MM.1S (cell line): ENCODE results near the gene KRAS.

Experiments used
- DNase-seq: peaks from one replicate; pipeline ENCODE4 v3.0.0-alpha.2; 2015
- H2AFZ ChIP-seq: fragments of 300-600 bp; sonication (generic); 2 replicates; pipeline ENCODE4 v1.6.0; 2016; ENCODE audit warnings: antibody characterized with exemption, low read length
- H3F3A ChIP-seq: fragments of 300-600 bp; sonication (generic); 2 replicates; pipeline ENCODE4 v1.6.1; 2016; ENCODE audit warnings: mild to moderate bottlenecking, antibody characterized with exemption, low read length, moderate library complexity, mixed read lengths; ENCODE audit not compliant: insufficient read depth
- H3K27ac ChIP-seq: fragments of 300-600 bp; sonication (generic); 2 replicates; pipeline ENCODE4 v1.5.1; 2016; ENCODE audit warnings: mild to moderate bottlenecking, low read length
- H3K27me3 ChIP-seq: fragments of 300-600 bp; sonication (generic); replicated peaks from 2 replicates; pipeline ENCODE4 v1.6.0; 2016; ENCODE audit warnings: low read length; ENCODE audit not compliant: insufficient read depth
- H3K36me3 ChIP-seq: fragments of 300-600 bp; sonication (generic); replicated peaks from 2 replicates; pipeline ENCODE4 v1.6.1; 2016; ENCODE audit warnings: mild to moderate bottlenecking, low read length, mixed read lengths; ENCODE audit not compliant: insufficient read depth
- H3K4me1 ChIP-seq: fragments of 300-600 bp; sonication (generic); 2 replicates; pipeline ENCODE4 v1.6.1; 2016; ENCODE audit warnings: low read length, mixed read lengths
- H3K4me2 ChIP-seq: fragments of 300-600 bp; sonication (generic); 2 replicates; pipeline ENCODE4 v1.6.0; 2016; ENCODE audit warnings: low read depth, low read length
- H3K4me3 ChIP-seq: fragments of 300-600 bp; sonication (generic); 2 replicates; pipeline ENCODE4 v1.5.1; 2016; ENCODE audit warnings: low read length, mixed read lengths
- H3K79me2 ChIP-seq: fragments of 300-600 bp; sonication (generic); 2 replicates; pipeline ENCODE4 v1.6.1; 2016; ENCODE audit warnings: mixed run types, low read length, mixed read lengths
- H3K9ac ChIP-seq: fragments of 300-600 bp; sonication (generic); 2 replicates; pipeline ENCODE4 v1.6.1; 2016; ENCODE audit warnings: low read length, mixed read lengths
- H3K9me2 ChIP-seq: fragments of 300-600 bp; sonication (generic); replicated peaks from 2 replicates; pipeline ENCODE4 v1.6.1; 2016; ENCODE audit warnings: mild to moderate bottlenecking, low read length, mixed read lengths; ENCODE audit not compliant: insufficient read depth
- H3K9me3 ChIP-seq: fragments of 300-600 bp; sonication (generic); replicated peaks from 2 replicates; pipeline ENCODE4 v1.6.1; 2016; ENCODE audit warnings: mild to moderate bottlenecking, low read length, mixed read lengths; ENCODE audit not compliant: insufficient read depth
- H4K20me1 ChIP-seq: fragments of 300-600 bp; sonication (generic); 2 replicates; pipeline ENCODE4 v1.6.1; 2016; ENCODE audit warnings: mild to moderate bottlenecking, low read length, moderate library complexity, mixed read lengths; ENCODE audit not compliant: insufficient read depth
- CTCF ChIP-seq: fragments of 300-600 bp; sonication (generic); IDR thresholded peaks from 2 replicates; pipeline ENCODE4 v1.5.1; 2016; ENCODE audit warnings: antibody characterized with exemption, low read length, mixed read lengths
- EZH2 ChIP-seq: fragments of 300-600 bp; sonication (generic); optimal IDR thresholded peaks from 2 replicates; pipeline ENCODE3; 2017; ENCODE audit warnings: low read depth, mild to moderate bottlenecking, antibody characterized with exemption, low read length, mixed read lengths
- EZH2phosphoT487 ChIP-seq: fragments of 300-600 bp; sonication (generic); IDR thresholded peaks from 2 replicates; pipeline ENCODE4 v1.6.1; 2018; ENCODE audit warnings: antibody characterized with exemption, low read length

KRAS gene

GRCh38 chr12:25284024-25284423 lies 33.3 kb upstream of the KRAS start:
- Histone ChIP-seq H3K27ac (no peak overlapping the region), H3K4me2 (no peak overlapping the region), H3K79me2 (no peaks in the 10 kb centered on the region), H3K4me3 (no peak overlapping the region), H2AFZ (no peak overlapping the region), H3K4me1 (peaks cover 10% of the 10 kb centered on the region), H3F3A (no peaks in the 10 kb centered on the region), H3K9me3 (no peaks in the 10 kb centered on the region), H3K9ac (no peak overlapping the region), H3K9me2 (no peaks in the 10 kb centered on the region), H4K20me1 (no peaks in the 10 kb centered on the region), H3K27me3 (no peaks in the 10 kb centered on the region), H3K36me3 (no peaks in the 10 kb centered on the region)
- TF ChIP-seq EZH2phosphoT487 (no peak), CTCF (no peak), EZH2 (no peak)
- no peak for DNase-seq

- Histone ChIP-seq H3K27ac (no peak overlapping the region), H4K20me1 (no peaks in the 10 kb centered on the region), H3K79me2 (no peaks in the 10 kb centered on the region), H3K4me3 (no peak overlapping the region), H3K4me1 (peaks cover 10% of the 10 kb centered on the region), H3K4me2 (no peak overlapping the region), H3K27me3 (no peaks in the 10 kb centered on the region), H3F3A (no peaks in the 10 kb centered on the region), H3K9me2 (no peaks in the 10 kb centered on the region), H3K9me3 (no peaks in the 10 kb centered on the region), H3K9ac (no peak overlapping the region), H2AFZ (no peak overlapping the region), H3K36me3 (no peaks in the 10 kb centered on the region)
- TF ChIP-seq CTCF (no peak), EZH2 (no peak), EZH2phosphoT487 (no peak)
- DNase-seq: no peak
These were observed 32.3 kb upstream of the KRAS start for GRCh38 chr12:25283006-25283405.

DNA sequence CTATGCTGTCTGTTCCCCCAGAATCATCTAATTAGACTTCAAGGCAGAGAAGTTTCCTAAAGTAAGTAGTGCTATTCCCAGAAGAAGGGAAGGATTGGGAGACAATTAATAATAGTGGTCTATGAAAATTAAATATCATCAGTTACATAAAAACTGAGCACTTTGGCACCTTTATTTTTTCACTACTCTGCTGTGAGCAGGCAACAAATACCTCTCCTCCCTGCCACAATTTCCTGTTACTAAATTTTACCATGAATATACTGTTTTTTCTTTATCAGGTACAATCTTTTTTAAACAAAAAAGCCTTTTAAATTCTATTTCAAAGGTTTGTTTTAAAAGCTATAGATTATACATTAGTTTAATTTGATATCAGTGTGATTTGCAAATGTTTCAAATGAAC lies 29.4 kb upstream of the KRAS start:
- no peak overlapping the region for H3K27ac ChIP-seq
- H3F3A ChIP-seq: no peaks in the 10 kb centered on the region
- no peaks in the 10 kb centered on the region for H3K9me2 ChIP-seq
- no peak for TF ChIP-seq EZH2phosphoT487
- TF ChIP-seq EZH2: no peak
- no peak overlapping the region for H3K9ac ChIP-seq
- no peaks in the 10 kb centered on the region for H4K20me1 ChIP-seq
- no peak overlapping the region for H3K4me3 ChIP-seq
- DNase-seq: no peak
- H3K79me2 ChIP-seq: no peaks in the 10 kb centered on the region
- peak overlapping the region; percentile 21; the same call in 1 of the 2 replicates for H2AFZ ChIP-seq
- H3K4me2 ChIP-seq: 0 out of 2 replicates have a peak overlapping the region, but pooled peaks have one; percentile 8
- no peaks in the 10 kb centered on the region for H3K27me3 ChIP-seq
- no peaks in the 10 kb centered on the region for H3K36me3 ChIP-seq
- peaks cover 10% of the 10 kb centered on the region for H3K4me1 ChIP-seq
- H3K9me3 ChIP-seq: no peaks in the 10 kb centered on the region

DNA sequence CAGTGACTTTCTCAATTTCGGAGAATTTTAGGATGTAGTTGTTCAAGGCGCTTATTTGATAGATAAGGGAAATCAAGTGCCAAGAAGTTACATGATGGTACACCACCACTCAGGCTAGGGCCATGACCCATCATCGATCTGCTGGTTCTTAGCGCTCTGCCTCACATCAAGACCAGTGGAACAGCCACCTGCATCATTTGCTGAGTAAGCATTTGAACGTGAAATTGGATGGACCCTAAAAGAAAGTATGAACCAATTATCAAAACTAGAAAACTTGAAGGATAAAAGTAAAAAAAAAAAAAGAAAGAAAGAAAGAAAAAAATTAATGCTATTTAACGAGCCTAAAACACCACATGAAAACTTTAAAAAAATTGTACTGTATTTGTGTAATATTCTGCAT lies 27.5 kb upstream of the KRAS start:
- H4K20me1 ChIP-seq: no peaks in the 10 kb centered on the region
- H3F3A ChIP-seq: no peaks in the 10 kb centered on the region
- H3K79me2 ChIP-seq: no peaks in the 10 kb centered on the region
- no peak overlapping the region for H3K4me3 ChIP-seq
- H3K9me2 ChIP-seq: no peaks in the 10 kb centered on the region
- DNase-seq: no peak
- H3K9me3 ChIP-seq: no peaks in the 10 kb centered on the region
- no peak overlapping the region for H2AFZ ChIP-seq
- no peaks in the 10 kb centered on the region for H3K27me3 ChIP-seq
- no peaks in the 10 kb centered on the region for H3K36me3 ChIP-seq
- TF ChIP-seq EZH2: no peak
- TF ChIP-seq CTCF: no peak
- no peak for TF ChIP-seq EZH2phosphoT487
- H3K9ac ChIP-seq: no peak overlapping the region
- H3K4me1 ChIP-seq: peaks cover 10% of the 10 kb centered on the region
- H3K27ac ChIP-seq: no peak overlapping the region
- no peak overlapping the region for H3K4me2 ChIP-seq
